ENCODE data around the gene DET1.

DET1 gene

DNA sequence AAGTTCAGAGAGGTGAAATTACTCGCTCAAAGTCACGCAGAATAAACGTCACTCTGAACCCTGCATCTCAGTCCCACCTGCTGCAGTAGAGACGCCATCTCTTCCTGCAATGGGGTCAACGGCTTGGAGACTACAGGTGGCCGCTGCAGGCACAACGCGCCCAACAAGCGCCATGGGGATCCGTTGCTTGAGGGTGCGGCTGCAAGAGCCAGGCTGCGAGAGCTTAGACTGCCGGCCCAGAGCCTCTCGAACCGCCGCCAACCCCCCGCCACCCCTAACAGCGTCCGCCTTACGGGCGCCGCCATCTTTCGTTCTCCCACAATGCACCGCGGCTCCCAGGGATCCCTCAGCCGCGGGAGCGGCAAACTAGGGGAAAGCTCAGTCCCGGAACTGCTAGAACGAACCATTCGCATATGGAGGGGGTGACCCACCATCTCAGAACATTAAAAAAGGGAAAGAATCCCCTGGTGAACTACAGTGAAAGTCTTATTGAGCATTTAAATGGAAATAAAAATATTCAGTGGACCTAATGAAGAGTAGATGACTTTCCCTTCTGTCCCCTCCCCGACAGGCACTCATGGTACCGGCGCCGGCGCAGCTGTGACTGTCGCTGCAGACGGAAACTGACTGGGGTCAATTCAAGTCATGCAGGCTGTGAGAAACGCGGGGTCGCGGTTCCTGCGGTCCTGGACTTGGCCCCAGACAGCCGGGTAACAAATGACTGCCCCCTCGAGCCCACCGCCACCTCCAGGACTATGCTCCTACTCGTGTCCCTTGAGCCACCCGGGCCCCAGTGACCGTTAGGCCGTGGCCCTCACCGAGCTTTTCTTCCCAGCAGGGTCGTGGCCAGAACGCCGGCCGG lies 79.2 kb downstream of the DET1 start, which contains the start of the genes MRPL46 and MRPS11:
Gene MRPL46 (minus strand): TSS at position 316 of the 862 bp plus-strand sequence. CDS start 11 bp downstream, at position 305.
Gene MRPS11 (plus strand): TSS at position 636 of the 862 bp plus-strand sequence. CDS start 10 bp downstream, at position 646.
- peak; percentile 81 to 88 for DNase-seq (ENCODE audit: low read depth in 2 of 2)

DNA sequence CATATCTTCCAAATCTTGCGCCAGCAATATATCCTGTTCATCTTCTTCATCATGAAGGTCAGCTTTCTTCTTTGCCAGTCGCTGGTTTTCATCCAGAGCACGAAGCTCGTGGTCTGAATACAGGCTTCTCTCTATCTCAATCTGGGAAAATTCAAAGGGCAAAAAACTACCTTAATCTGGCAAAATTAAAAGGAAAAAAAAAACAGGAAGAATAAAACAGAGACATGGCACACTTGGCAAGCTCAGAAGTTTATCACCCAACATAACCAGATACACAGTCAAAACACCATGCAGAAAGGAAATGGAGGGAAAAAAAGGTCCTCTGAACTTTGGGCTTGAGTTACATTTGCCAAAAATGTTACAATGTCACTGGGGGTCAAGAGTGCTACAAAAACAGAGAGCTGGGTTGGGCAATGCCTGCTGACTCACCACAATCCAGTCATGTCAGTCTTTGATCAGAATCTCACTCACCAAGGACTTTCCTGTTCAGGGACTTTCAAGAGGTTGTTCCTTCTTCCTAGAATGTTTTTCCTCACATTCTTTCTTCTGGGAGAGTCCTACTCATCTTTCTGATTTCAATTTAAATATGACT lies 80.8 kb downstream of the DET1 start:
- DNase-seq (ENCODE audit: low read depth in 2 of 2), result no peak

DNA sequence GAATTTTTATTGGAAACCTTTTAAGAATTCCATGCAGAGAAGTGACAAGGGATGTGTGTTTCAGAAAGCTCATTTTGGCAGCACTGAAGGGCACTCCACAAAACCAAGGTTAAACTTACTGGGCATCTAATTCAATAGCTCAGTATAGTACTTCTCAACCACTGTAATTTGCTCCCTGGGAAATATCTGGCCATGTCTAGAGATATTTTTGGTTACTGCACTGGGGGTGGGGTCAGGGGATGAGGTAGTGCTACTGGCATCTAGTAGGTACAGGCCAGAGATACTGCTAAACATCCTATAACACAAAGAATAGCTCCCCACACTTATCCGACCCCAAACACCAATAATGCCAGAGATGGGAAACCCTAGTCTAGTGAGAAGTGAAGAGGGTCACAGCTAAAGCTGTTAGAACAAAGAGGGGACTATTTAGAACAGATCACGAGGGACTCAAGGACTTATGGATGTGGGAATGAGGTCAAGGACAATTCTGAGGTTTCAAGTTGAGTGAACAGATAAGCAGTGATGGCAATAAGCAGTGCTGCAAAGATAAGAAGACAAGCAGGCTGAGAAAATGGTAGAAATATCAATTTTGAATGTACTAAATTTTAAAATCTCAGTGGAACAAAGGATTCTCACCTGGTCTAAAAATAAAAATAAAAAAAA lies 82.5 kb downstream of the DET1 start:
- no peak for DNase-seq (ENCODE audit: low read depth in 2 of 2)

Data from stimulated activated CD4-positive, alpha-beta T cell treated with anti-CD3 and anti-CD28 coated beads, Interleukin-12 subunit alpha, Interleukin-12 subunit beta, amount 100 ng/mL, for 24 hours (primary cell).